NCI-H82 treated with DMSO at 0.1 percent for 48 hours (cell line): ENCODE results near the gene ATP6V1F.

Source experiments
- DNase-seq: peaks from one replicate; lab custom pipeline; 2025; ENCODE audit not compliant: unreplicated experiment; lab: John Stamatoyannopoulos, UW

The ATP6V1F gene

GRCh38 chr7:128862571-128863432 is at the start of gene ATP6V1F:
Gene ATP6V1F, plus strand, starts transcription at chr7:128862856. Its CDS starts 49 bp downstream, at chr7:128862905.
- DNase-seq: peak; percentile 91

GRCh38 chr7:128814499-128814898 is 48.2 kb upstream of the ATP6V1F start:
- DNase-seq: no peak

- no peak for DNase-seq
These were observed 47.2 kb upstream of the ATP6V1F start for GRCh38 chr7:128815289-128815942.

- DNase-seq: no peak
These were observed 44.0 kb upstream of the ATP6V1F start for GRCh38 chr7:128818694-128819093.

GRCh38 chr7:128821724-128822123 is 40.9 kb upstream of the ATP6V1F start:
- no peak for DNase-seq

- no peak for DNase-seq
These were observed 36.1 kb upstream of the ATP6V1F start for GRCh38 chr7:128826512-128826911.

GRCh38 chr7:128826916-128827247 is 35.8 kb upstream of the ATP6V1F start:
- DNase-seq: no peak

- DNase-seq: no peak
These were observed 35.3 kb upstream of the ATP6V1F start for GRCh38 chr7:128827248-128827958.

GRCh38 chr7:128827971-128828711 is 34.5 kb upstream of the ATP6V1F start:
- DNase-seq: no peak

- DNase-seq: no peak
These were observed 33.1 kb upstream of the ATP6V1F start for GRCh38 chr7:128829391-128830166.

- DNase-seq: no peak
These were observed 32.2 kb upstream of the ATP6V1F start, which contains the start of gene FLNC for GRCh38 chr7:128830231-128831177. Gene FLNC, plus strand, starts transcription at chr7:128830406. Its CDS starts 232 bp downstream, at chr7:128830638.

GRCh38 chr7:128831178-128831993 is 31.3 kb upstream of the ATP6V1F start:
- peak; percentile 90 for DNase-seq

- peak; percentile 73 for DNase-seq
These were observed 30.4 kb upstream of the ATP6V1F start for GRCh38 chr7:128831994-128832879.

- DNase-seq: no peak
These were observed 29.8 kb upstream of the ATP6V1F start for GRCh38 chr7:128832880-128833147.

- DNase-seq: peak; percentile 89
These were observed 29.3 kb upstream of the ATP6V1F start for GRCh38 chr7:128833148-128833945.

GRCh38 chr7:128833946-128834325 is 28.7 kb upstream of the ATP6V1F start:
- DNase-seq: no peak
